Ascending aorta (tissue), 2 donors: ENCODE data around the gene MEGF11. TPM values are rescaled to one million over a fixed set of nuclear protein-coding genes. Genes with fewer than 3 reads are reported as not detected.

Source experiments
- DNase-seq, 2 donors: peaks; one replicate each; pipeline ENCODE4 v3.0.0-alpha.2; 2019; ENCODE audit warnings: low spot score in 2 of 2
- H3K27ac ChIP-seq, 2 donors: fragments of 200-600 bp; sonication (generic); one replicate each; pipeline ENCODE4 v1.5.1; 2016 to 2017; ENCODE audit warnings: mild to moderate bottlenecking in 1 of 2
- H3K27me3 ChIP-seq: fragments of 200-600 bp; sonication (generic); one replicate; pipeline ENCODE4 v1.5.1; 2017
- H3K36me3 ChIP-seq, 2 donors: fragments of 200-600 bp; sonication (generic); one replicate each; pipeline ENCODE4 v1.5.1; 2016
- H3K4me1 ChIP-seq, 2 donors: fragments of 200-600 bp; sonication (generic); one replicate each; pipeline ENCODE4 v1.5.1; 2016 to 2017; ENCODE audit warnings: mild to moderate bottlenecking in 1 of 2
- H3K4me3 ChIP-seq, 2 donors: fragments of 200-600 bp; sonication (generic); one replicate each; pipeline ENCODE4 v1.5.1; 2016 to 2017; ENCODE audit warnings: mild to moderate bottlenecking in 1 of 2
- H3K9me3 ChIP-seq, 2 donors: fragments of 200-600 bp; sonication (generic); one replicate each; pipeline ENCODE4 v1.5.1; 2016
- CTCF ChIP-seq, 3 experiments: fragments of 200-600 bp in 2 of 3; fragments of 450-650 bp in 1 of 3; sonication (generic) in 2 of 3; IDR thresholded peaks; one replicate each; pipeline ENCODE4 v1.5.1; 2016 to 2019; ENCODE audit warnings: antibody characterized with exemption in 3 of 3, mild to moderate bottlenecking in 1 of 3, moderate library complexity in 1 of 3
- intact Hi-C: fragments of 100-400 bp; cut with DNase I; formaldehyde crosslinking; loops from one replicate; pipeline ENCODE4 v1.15.1; 2023
- total RNA-seq: library from RNA; depleted of rRNA; stranded (reverse); fragments of >200 nt; gene quantifications from one replicate; pipeline ENCODE4 v1.1.0, GENCODE V29; 2016

MEGF11 gene
- total RNA-seq, 1 donor from 2014 or later = not detected

DNA sequence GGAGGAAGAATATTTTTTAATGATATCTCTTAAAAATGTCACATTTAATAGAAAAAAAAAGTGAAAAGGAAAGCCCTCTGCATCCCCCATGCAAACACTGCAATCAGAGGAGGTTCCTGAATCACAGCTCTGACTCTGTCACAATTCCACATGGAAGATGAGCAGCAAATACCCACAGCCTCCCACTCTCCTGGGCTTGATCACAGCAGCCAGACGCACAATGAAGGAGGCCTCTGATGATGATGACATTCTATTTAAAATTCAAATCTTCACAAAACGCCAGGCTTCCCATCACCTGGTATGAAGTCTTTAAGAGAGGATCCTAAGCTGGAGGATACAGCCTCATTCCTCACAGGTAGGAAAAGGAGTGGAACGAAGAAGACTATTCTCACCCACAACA, 30.7 kb upstream of the MEGF11 start:
- no peak for DNase-seq
- TF ChIP-seq CTCF (IDR thresholded peaks at IDR 0.05) = no peak
- Histone ChIP-seq H3K27me3 (no peaks in the 10 kb centered on the region), H3K4me3 (no peak overlapping the region), H3K36me3 (no peaks in the 10 kb centered on the region), H3K9me3 (no peaks in the 10 kb centered on the region), H3K27ac (no peak overlapping the region), H3K4me1 (no peaks in the 10 kb centered on the region)
- intact Hi-C loops = no loop called here

- H3K9me3 ChIP-seq = peaks cover 0 to 5% of the 10 kb centered on the region in 2 donors
- no peaks in the 10 kb centered on the region for H3K36me3 ChIP-seq
- TF ChIP-seq CTCF (IDR thresholded peaks at IDR 0.05) = no peak
- H3K27me3 ChIP-seq = no peaks in the 10 kb centered on the region
- H3K27ac ChIP-seq = no peak overlapping the region
- H3K4me1 ChIP-seq = no peaks in the 10 kb centered on the region
- H3K4me3 ChIP-seq = no peak overlapping the region
- no peak for DNase-seq
- intact Hi-C loops = no loop called here
Observed at GRCh38 chr15:66278671-66279070, 25.1 kb upstream of the MEGF11 start.

DNA sequence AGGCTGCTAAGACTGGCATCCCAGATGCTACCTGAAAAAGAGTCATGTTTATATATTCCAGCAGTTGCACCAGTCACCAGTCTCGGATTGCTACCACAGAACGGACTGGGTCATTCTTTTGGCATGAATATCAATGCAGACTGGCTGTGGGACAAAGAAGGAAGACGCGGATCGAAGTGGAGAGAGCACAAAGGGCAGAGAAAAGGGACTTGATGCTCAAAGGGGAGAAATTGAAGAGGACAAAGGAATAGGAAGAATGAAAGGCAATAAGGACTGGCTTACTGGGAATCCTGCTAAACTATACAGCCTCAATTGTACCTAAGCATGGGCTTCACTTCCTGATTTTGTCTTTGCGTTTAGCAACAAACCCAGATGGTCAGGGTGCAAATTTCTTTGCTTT, 24.5 kb upstream of the MEGF11 start:
- no peak overlapping the region for H3K27ac ChIP-seq
- H3K4me3 ChIP-seq = no peak overlapping the region
- peaks cover 0 to 5% of the 10 kb centered on the region in 2 donors for H3K9me3 ChIP-seq
- no peak for TF ChIP-seq CTCF (IDR thresholded peaks at IDR 0.05)
- H3K36me3 ChIP-seq = no peaks in the 10 kb centered on the region
- no peak for DNase-seq
- no peaks in the 10 kb centered on the region for H3K4me1 ChIP-seq
- H3K27me3 ChIP-seq = no peaks in the 10 kb centered on the region
- intact Hi-C loops = no loop called here

DNA sequence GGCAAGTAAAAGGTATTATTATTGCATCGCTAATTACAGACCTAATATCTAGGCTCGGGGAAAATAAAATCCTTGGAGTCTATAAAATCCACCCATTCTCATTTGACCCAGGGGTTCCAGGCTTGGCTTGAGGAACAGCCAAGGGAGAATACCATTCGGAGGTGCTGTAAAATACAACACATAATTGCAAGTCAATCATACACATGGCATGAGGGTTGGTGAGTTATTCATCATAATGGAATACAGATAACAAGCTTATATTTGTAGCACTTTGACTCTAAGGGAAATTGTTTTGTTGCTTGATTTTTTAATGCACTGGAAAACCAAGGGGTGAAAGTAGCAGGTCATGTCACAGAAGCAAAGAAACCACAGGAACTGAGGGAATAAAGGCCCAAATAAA, 23.0 kb upstream of the MEGF11 start:
- DNase-seq = no peak
- Histone ChIP-seq H3K9me3 (peaks cover 0 to 5% of the 10 kb centered on the region in 2 donors), H3K27ac (no peak overlapping the region), H3K4me1 (no peaks in the 10 kb centered on the region), H3K27me3 (no peaks in the 10 kb centered on the region), H3K36me3 (no peaks in the 10 kb centered on the region), H3K4me3 (no peak overlapping the region)
- intact Hi-C loops = no loop called here
- TF ChIP-seq CTCF (IDR thresholded peaks at IDR 0.05) = no peak

DNA sequence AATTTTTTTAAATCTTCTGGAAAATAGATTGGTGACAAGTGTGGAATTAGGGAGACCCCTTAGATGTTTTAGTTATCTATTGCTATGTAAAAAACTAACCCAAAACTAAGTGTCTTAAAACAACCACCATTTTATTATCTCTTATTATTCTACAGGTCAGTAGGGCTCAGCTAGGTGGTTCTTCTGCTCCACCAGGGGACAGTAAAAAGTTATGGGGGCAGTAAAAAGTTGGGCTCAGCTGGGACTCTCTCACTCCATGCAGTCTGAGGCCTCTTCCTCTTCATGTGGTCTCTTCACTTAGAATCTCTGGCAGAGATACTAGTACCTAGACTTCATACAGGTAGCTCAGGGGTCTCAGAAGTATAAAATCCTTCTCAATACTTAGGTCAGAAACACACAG, 21.8 kb upstream of the MEGF11 start:
- Histone ChIP-seq H3K9me3 (peaks cover 0 to 5% of the 10 kb centered on the region in 2 donors), H3K27ac (no peak overlapping the region), H3K36me3 (no peaks in the 10 kb centered on the region), H3K4me3 (no peak overlapping the region), H3K27me3 (no peaks in the 10 kb centered on the region), H3K4me1 (no peaks in the 10 kb centered on the region)
- no peak for DNase-seq
- TF ChIP-seq CTCF (IDR thresholded peaks at IDR 0.05) = no peak
- intact Hi-C loops = no loop called here

- no peak for TF ChIP-seq CTCF (IDR thresholded peaks at IDR 0.05)
- intact Hi-C loops = no loop called here
Observed at GRCh38 chr15:66270932-66271331, 17.4 kb upstream of the MEGF11 start.

More at GRCh38 chr15:66270932-66271331, 17.4 kb upstream of the MEGF11 start:
- Histone ChIP-seq H3K27me3 (no peaks in the 10 kb centered on the region), H3K27ac (no peak overlapping the region), H3K4me1 (no peaks in the 10 kb centered on the region), H3K36me3 (no peaks in the 10 kb centered on the region), H3K4me3 (no peak overlapping the region), H3K9me3 (peaks cover 0 to 5% of the 10 kb centered on the region in 2 donors)
- DNase-seq = no peak
